GM23248 (cell line): ENCODE measurements around the gene CELSR1. TPM values are rescaled to one million over a fixed set of nuclear protein-coding genes. Genes with fewer than 3 reads are reported as not detected.

Experiments
- DNase-seq: peaks from one replicate; pipeline ENCODE4 v3.0.0-alpha.2; 2015
- H2AFZ ChIP-seq: fragments of 200-600 bp; sonication (generic); 2 replicates; pipeline ENCODE4 v1.6.1; 2016; ENCODE audit warnings: antibody characterized with exemption
- H3F3A ChIP-seq: fragments of 200-600 bp; sonication (generic); 2 replicates; pipeline ENCODE4 v1.6.1; 2016; ENCODE audit warnings: mild to moderate bottlenecking, antibody characterized with exemption, mixed run types; ENCODE audit not compliant: insufficient read depth
- H3K27ac ChIP-seq: fragments of 200-600 bp; sonication (generic); 2 replicates; pipeline ENCODE4 v1.5.1; 2016; ENCODE audit warnings: mild to moderate bottlenecking
- H3K27me3 ChIP-seq: fragments of 200-600 bp; sonication (generic); replicated peaks from 2 replicates; pipeline ENCODE4 v1.6.1; 2016; ENCODE audit warnings: mild to moderate bottlenecking; ENCODE audit not compliant: insufficient read depth
- H3K36me3 ChIP-seq: fragments of 200-600 bp; sonication (generic); 2 replicates; pipeline ENCODE4 v1.6.1; 2016; ENCODE audit warnings: low read depth, mild to moderate bottlenecking
- H3K4me1 ChIP-seq: fragments of 200-600 bp; sonication (generic); 2 replicates; pipeline ENCODE4 v1.6.1; 2016; ENCODE audit warnings: mild to moderate bottlenecking; ENCODE audit not compliant: insufficient read depth
- H3K4me2 ChIP-seq: fragments of 200-600 bp; sonication (generic); one replicate; pipeline ENCODE4 v1.6.1; 2016; ENCODE audit warnings: mild to moderate bottlenecking; ENCODE audit not compliant: unreplicated experiment
- H3K4me3 ChIP-seq: fragments of 200-600 bp; sonication (generic); 2 replicates; pipeline ENCODE4 v1.5.1; 2016; ENCODE audit warnings: mild to moderate bottlenecking
- H3K79me2 ChIP-seq: fragments of 200-600 bp; sonication (generic); 2 replicates; pipeline ENCODE4 v1.6.1; 2016; ENCODE audit warnings: mild to moderate bottlenecking; ENCODE audit not compliant: insufficient read depth
- H3K9ac ChIP-seq: fragments of 200-600 bp; sonication (generic); 2 replicates; pipeline ENCODE4 v1.6.1; 2016; ENCODE audit warnings: mild to moderate bottlenecking
- H3K9me2 ChIP-seq: fragments of 200-600 bp; sonication (generic); 2 replicates; pipeline ENCODE4 v1.6.1; 2016; ENCODE audit warnings: mixed run types, mild to moderate bottlenecking, moderate library complexity; ENCODE audit not compliant: insufficient read depth
- H3K9me3 ChIP-seq: fragments of 200-600 bp; sonication (generic); one replicate; pipeline ENCODE4 v1.6.1; 2017; ENCODE audit warnings: low read depth
- H4K20me1 ChIP-seq: fragments of 200-600 bp; sonication (generic); 2 replicates; pipeline ENCODE4 v1.6.0; 2016; ENCODE audit not compliant: insufficient read depth
- EZH2 ChIP-seq: fragments of 200-600 bp; sonication (generic); IDR thresholded peaks from 2 replicates; pipeline ENCODE4 v1.6.1; 2018; ENCODE audit warnings: antibody characterized with exemption, mild to moderate bottlenecking; ENCODE audit not compliant: insufficient read depth, poor library complexity, severe bottlenecking
- EZH2phosphoT487 ChIP-seq: fragments of 200-600 bp; sonication (generic); IDR thresholded peaks from 2 replicates; pipeline ENCODE4 v1.6.1; 2018; ENCODE audit warnings: antibody characterized with exemption, moderate library complexity, mild to moderate bottlenecking, low read depth; ENCODE audit not compliant: insufficient read depth
- WGBS, 2 experiments: methylation state at CpG; one replicate each; pipeline ENCODE4 v1.1.6; 2015 to 2017; ENCODE audit warnings: low lambda C conversion rate in 2 of 2, low coverage in 1 of 2; ENCODE audit errors: missing lambda C conversion rate in 2 of 2; 5-methylcytosine and 5-hydroxymethylcytosine counted together
- in situ Hi-C: fragments of 300-500 bp; cut with MboI; formaldehyde crosslinking; loops from 2 replicates; pipeline ENCODE4 v1.15.0; 2020
- polyA plus RNA-seq: library from polyadenylated mRNA; unstranded; fragments of >200 nt; fragmentation: Nextera tagmentation; extraction: Ambion mirVana; gene quantifications from 2 replicates; pipeline ENCODE4 v1.2.1, GENCODE V29; 2016
- total RNA-seq: library from RNA; depleted of rRNA; stranded (reverse); fragments of >200 nt; shearing (Covaris generic); gene quantifications from 2 replicates; pipeline ENCODE4 v1.2.3, GENCODE V29; 2014

The CELSR1 gene
- total and polyA plus RNA-seq, 2 experiments from 2014 or later: 0.23 to 0.54 TPM

DNA sequence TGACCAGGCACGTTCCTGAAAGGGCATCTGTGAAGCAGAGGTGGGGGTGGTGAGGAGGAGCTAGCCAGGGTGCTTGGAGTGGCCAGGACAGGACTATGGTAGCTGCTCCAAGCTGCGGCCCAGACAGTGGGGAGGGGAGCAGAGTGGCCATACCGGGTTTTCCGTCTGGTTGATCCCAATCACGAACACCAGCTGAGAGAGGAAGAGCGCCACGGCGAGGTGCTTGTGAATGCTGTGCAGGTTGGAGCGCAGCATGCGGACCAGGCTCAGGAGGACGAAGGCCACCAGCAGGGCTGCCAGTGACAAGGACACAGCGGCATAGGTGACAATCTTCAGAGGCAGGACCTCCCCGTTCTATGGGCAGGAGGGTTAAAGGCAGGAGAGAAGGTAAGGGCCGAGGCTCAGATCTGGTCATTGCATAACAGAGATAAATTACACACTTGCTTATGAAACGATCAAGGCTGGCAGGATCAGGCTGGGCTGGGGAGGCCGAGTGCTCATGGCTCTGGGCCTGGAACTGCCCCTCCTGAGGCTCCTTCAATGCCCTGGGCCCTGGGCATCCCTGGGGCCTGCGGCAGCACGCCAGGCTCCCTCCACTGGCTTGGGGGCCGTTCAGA is 160.4 kb downstream of the CELSR1 start:
- H3K4me3 ChIP-seq: no peak overlapping the region
- no peak overlapping the region for H2AFZ ChIP-seq
- H3K27me3 ChIP-seq: no peaks in the 10 kb centered on the region; the same call in 1 of the 2 replicates
- no peaks in the 10 kb centered on the region for H3K4me1 ChIP-seq
- peaks cover 3% of the 10 kb centered on the region for H3K9me3 ChIP-seq
- TF ChIP-seq EZH2: no peak
- TF ChIP-seq EZH2phosphoT487: no peak
- no peak overlapping the region for H3K27ac ChIP-seq
- no peak overlapping the region for H3K4me2 ChIP-seq
- H3F3A ChIP-seq: no peaks in the 10 kb centered on the region
- in situ Hi-C loops: no loop called here
- H3K36me3 ChIP-seq: no peaks in the 10 kb centered on the region
- no peak overlapping the region for H3K9ac ChIP-seq
- no peaks in the 10 kb centered on the region for H4K20me1 ChIP-seq
- no peaks in the 10 kb centered on the region for H3K9me2 ChIP-seq
- DNase-seq: no peak
- 76 to 80% methylated on average over 17 to 19 of the region's 19 CpGs for WGBS, 2 experiments
- no peaks in the 10 kb centered on the region for H3K79me2 ChIP-seq

DNA sequence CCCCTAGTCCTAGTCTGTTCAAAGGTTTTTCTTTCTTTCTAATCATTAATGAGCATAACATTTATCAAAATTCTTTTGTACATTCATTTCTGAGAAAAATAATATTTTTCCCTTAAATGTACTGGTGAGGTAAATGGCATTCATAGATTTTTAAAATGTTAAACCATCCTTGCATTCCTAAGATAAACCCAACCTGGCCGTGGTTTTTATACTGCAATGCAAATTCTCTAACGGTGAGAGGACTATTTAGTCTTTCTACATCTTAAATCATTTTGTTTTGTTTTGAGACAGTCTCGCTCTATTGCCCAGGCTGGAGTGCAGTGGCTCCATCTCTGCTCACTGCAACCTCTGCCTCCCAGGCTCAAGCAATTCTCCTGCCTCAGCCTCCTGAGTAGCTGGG is 161.3 kb downstream of the CELSR1 start:
- in situ Hi-C loops: no loop called here
- no peaks in the 10 kb centered on the region for H3F3A ChIP-seq
- 52 to 61% methylated on average over 3 of the region's 3 CpGs for WGBS, 2 experiments

GRCh38 chr22:46374663-46375474 is 162.6 kb downstream of the CELSR1 start:
- Histone ChIP-seq H3K36me3 (no peaks in the 10 kb centered on the region), H3K4me3 (no peak overlapping the region), H3K27ac (no peak overlapping the region), H3K79me2 (no peaks in the 10 kb centered on the region), H2AFZ (no peak overlapping the region), H3K4me1 (no peaks in the 10 kb centered on the region), H4K20me1 (no peaks in the 10 kb centered on the region), H3K9me2 (no peaks in the 10 kb centered on the region), H3K9me3 (peaks cover 3% of the 10 kb centered on the region), H3K9ac (no peak overlapping the region), H3K27me3 (no peaks in the 10 kb centered on the region; the same call in 1 of the 2 replicates), H3K4me2 (no peak overlapping the region), H3F3A (no peaks in the 10 kb centered on the region)
- TF ChIP-seq EZH2 (no peak), EZH2phosphoT487 (no peak)
- DNase-seq: no peak
- in situ Hi-C loops: no loop called here
- 79 to 80% methylated on average over 25 to 38 of the region's 38 CpGs for whole genome bisulfite sequencing, 2 experiments

More for the DNA sequence above, 161.3 kb downstream of the CELSR1 start:
- H3K9ac ChIP-seq: no peak overlapping the region
- no peaks in the 10 kb centered on the region for H3K4me1 ChIP-seq
- no peak for DNase-seq
- H3K27ac ChIP-seq: no peak overlapping the region
- no peaks in the 10 kb centered on the region for H4K20me1 ChIP-seq
- no peaks in the 10 kb centered on the region for H3K79me2 ChIP-seq
- no peaks in the 10 kb centered on the region for H3K36me3 ChIP-seq
- H2AFZ ChIP-seq: no peak overlapping the region
- H3K9me3 ChIP-seq: peaks cover 3% of the 10 kb centered on the region
- H3K27me3 ChIP-seq: no peaks in the 10 kb centered on the region; the same call in 1 of the 2 replicates
- TF ChIP-seq EZH2phosphoT487 (no peak), EZH2 (no peak)
- H3K4me3 ChIP-seq: no peak overlapping the region
- H3K9me2 ChIP-seq: no peaks in the 10 kb centered on the region
- H3K4me2 ChIP-seq: no peak overlapping the region

DNA sequence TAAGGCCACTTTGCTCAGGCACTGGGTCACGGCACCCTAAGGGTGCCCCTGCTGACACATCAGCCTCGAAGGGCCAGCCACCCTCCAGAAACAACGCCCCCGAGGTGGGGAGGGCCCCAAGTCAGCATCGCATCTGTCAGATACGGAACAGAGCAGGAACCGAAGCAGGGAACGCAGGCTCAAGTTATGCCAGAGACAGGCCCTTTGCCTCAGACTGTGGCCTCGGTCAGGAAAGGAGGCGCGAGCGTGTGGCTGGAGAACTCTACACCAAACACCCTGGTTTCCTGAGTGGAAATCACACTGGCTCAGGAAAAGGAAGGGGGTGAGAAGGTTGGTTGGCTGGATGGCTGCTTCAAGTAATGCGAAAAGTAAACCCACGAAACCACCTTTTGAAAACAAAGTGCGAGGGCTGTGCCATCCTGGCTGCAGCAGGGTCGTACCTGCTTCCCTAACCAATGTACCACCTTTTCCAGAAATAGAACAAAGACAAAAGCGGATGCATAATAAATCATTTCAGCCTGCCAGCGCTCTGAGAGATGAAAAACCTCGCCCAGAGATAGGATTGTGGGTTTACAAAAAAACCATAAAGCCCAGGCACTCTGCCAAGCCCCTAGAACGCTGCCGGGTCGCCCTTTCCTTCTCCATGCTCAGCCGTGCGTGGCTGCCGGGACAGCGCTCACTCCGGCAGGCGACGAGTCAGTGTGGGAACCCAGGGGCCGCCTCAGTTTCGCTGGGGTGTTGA is 163.3 kb downstream of the CELSR1 start:
- Histone ChIP-seq H3K36me3 (no peaks in the 10 kb centered on the region), H3K27ac (no peak overlapping the region), H3K4me3 (no peak overlapping the region), H3K27me3 (no peaks in the 10 kb centered on the region; the same call in 1 of the 2 replicates), H3K4me2 (no peak overlapping the region), H3K9me2 (no peaks in the 10 kb centered on the region), H3K9me3 (peaks cover 3% of the 10 kb centered on the region), H3K9ac (no peak overlapping the region), H2AFZ (no peak overlapping the region), H3K79me2 (no peaks in the 10 kb centered on the region), H4K20me1 (no peaks in the 10 kb centered on the region), H3F3A (no peaks in the 10 kb centered on the region), H3K4me1 (no peaks in the 10 kb centered on the region)
- in situ Hi-C loops: no loop called here
- no peak for DNase-seq
- TF ChIP-seq EZH2 (no peak), EZH2phosphoT487 (no peak)
- 68 to 73% methylated on average over 31 of the region's 31 CpGs for WGBS, 2 experiments
